HCT116 (cell line): Measurements from ENCODE around the gene TRIM63. TPM values are rescaled to one million over a fixed set of nuclear protein-coding genes. Genes with fewer than 3 reads are reported as not detected.
A peak's percentile ranks its signal among the peaks of the same experiment; 100 is the strongest.

Experiments used
- ATAC-seq: fragments of 200-7000 bp; cut with Tn5 transposase; 2 replicates; pipeline ENCODE4 v1.9.1; 2020; ENCODE audit warnings: mild to moderate bottlenecking, moderate library complexity
- BruUV-seq: library from RNA; stranded (reverse); fragments of 400-500 nt; replicated peaks from 2 replicates; lab custom pipeline; 2021; lab: Mats Ljungman, UMichigan
- CTCF ChIA-PET: fragments of 300-600 bp; sonication (Branson Sonifier 250); formaldehyde crosslinking; loops from one replicate; lab custom pipeline; 2021; ENCODE audit warnings: antibody characterized with exemption; lab: Charles Lee
- POLR2A ChIA-PET: fragments of 300-600, 350-600 bp; sonication (Branson Sonifier 250); formaldehyde crosslinking; loops from one replicate; lab custom pipeline; 2021; ENCODE audit warnings: antibody characterized with exemption; lab: Charles Lee
- RAD21 ChIA-PET, 2 experiments: fragments of 300-600 bp; sonication (Branson Sonifier 250); formaldehyde crosslinking; loops; one replicate each; lab custom pipeline; 2023; ENCODE audit warnings: low total read pairs in 2 of 2; ENCODE audit not compliant: uncharacterized antibody in 2 of 2, unreplicated experiment in 2 of 2, low non-redundant PET in 1 of 2; lab: Charles Lee
- DNase-seq: peaks from one replicate; pipeline ENCODE4 v3.0.0-alpha.2; 2010; ENCODE audit warnings: low read depth, low spot score
- H2AFZ ChIP-seq: fragments of 200-600 bp; shearing (Covaris generic), sonication (generic); 2 replicates; pipeline ENCODE4 v1.6.1; 2017; ENCODE audit warnings: low read depth, mixed run types, mixed read lengths, antibody characterized with exemption, low read length; ENCODE audit not compliant: poor library complexity, severe bottlenecking
- H3K27ac ChIP-seq: 2 replicates; pipeline ENCODE4 v1.5.1; 2012; ENCODE audit warnings: low read depth, low read length
- H3K27me3 ChIP-seq: fragments of 200-600 bp; sonication (generic); 2 replicates; pipeline ENCODE4 v1.6.1; 2016; ENCODE audit warnings: mixed run types, low read length, mixed read lengths; ENCODE audit not compliant: insufficient read depth
- H3K36me3 ChIP-seq, 2 experiments: fragments of 200-500 bp in 1 of 2; fragments of 200-600 bp in 1 of 2; sonication (Bioruptor generic) in 1 of 2; sonication (generic) in 1 of 2; 2 replicates each; pipeline versions ENCODE4 v1.5.1 to v1.6.1; 2014 to 2016; ENCODE audit warnings: low read length in 2 of 2, inconsistent platforms in 1 of 2, mixed read lengths in 1 of 2, mixed run types in 1 of 2; ENCODE audit not compliant: insufficient read depth in 2 of 2, control insufficient read depth in 1 of 2
- H3K4me1 ChIP-seq, 2 experiments: fragments of 200-600 bp in 1 of 2; sonication (generic) in 1 of 2; 2 replicates each; pipeline versions ENCODE4 v1.5.1 to v1.6.1; 2012 to 2017; ENCODE audit warnings: low read length in 2 of 2, inconsistent platforms in 1 of 2, mild to moderate bottlenecking in 1 of 2, mixed read lengths in 1 of 2, mixed run types in 1 of 2, moderate library complexity in 1 of 2; ENCODE audit not compliant: insufficient read depth in 2 of 2, control insufficient read depth in 1 of 2
- H3K4me2 ChIP-seq: fragments of 200-600 bp; sonication (generic); 2 replicates; pipeline ENCODE4 v1.6.1; 2017; ENCODE audit warnings: mixed run types, low read length, mixed read lengths
- H3K4me3 ChIP-seq, 2 experiments: fragments of 200-600 bp in 1 of 2; sonication (generic) in 1 of 2; replicated peaks in 1 of 2; 2 replicates each; pipeline ENCODE4 v1.5.1; 2011 to 2016; ENCODE audit warnings: low read length in 2 of 2, control low read depth in 1 of 2, low read depth in 1 of 2, mild to moderate bottlenecking in 1 of 2, mixed read lengths in 1 of 2, mixed run types in 1 of 2
- H3K79me2 ChIP-seq: fragments of 200-600 bp; sonication (generic); 2 replicates; pipeline ENCODE4 v1.6.1; 2017; ENCODE audit warnings: mild to moderate bottlenecking, mixed run types, low read length, moderate library complexity, mixed read lengths; ENCODE audit not compliant: insufficient read depth
- H3K9ac ChIP-seq: fragments of 200-600 bp; sonication (generic); 2 replicates; pipeline ENCODE4 v1.6.1; 2016; ENCODE audit warnings: low read length, mixed read lengths
- H3K9me2 ChIP-seq: fragments of 200-600 bp; sonication (generic), shearing (Covaris generic); 2 replicates; pipeline ENCODE4 v1.6.1; 2017; ENCODE audit warnings: mixed run types, mild to moderate bottlenecking, moderate library complexity; ENCODE audit not compliant: insufficient read depth
- H3K9me3 ChIP-seq, 2 experiments: fragments of 200-500 bp in 1 of 2; fragments of 200-600 bp in 1 of 2; sonication (Bioruptor generic) in 1 of 2; sonication (generic) in 1 of 2; 2 replicates each; pipeline ENCODE4 v1.6.1; 2014 to 2017; ENCODE audit warnings: low read length in 2 of 2, mixed read lengths in 2 of 2, inconsistent platforms in 1 of 2, low read depth in 1 of 2, mild to moderate bottlenecking in 1 of 2, mixed run types in 1 of 2, moderate library complexity in 1 of 2; ENCODE audit not compliant: control insufficient read depth in 1 of 2, insufficient read depth in 1 of 2
- H4K20me1 ChIP-seq: fragments of 200-600 bp; sonication (generic), shearing (Covaris generic); 2 replicates; pipeline ENCODE4 v1.6.1; 2017; ENCODE audit warnings: mixed run types, mild to moderate bottlenecking, moderate library complexity; ENCODE audit not compliant: insufficient read depth
- EZH2 ChIP-seq: fragments of 200-600 bp; sonication (generic); IDR thresholded peaks from 2 replicates; pipeline ENCODE4 v1.6.1; 2017; ENCODE audit warnings: antibody characterized with exemption, mixed run types
- EZH2phosphoT487 ChIP-seq: fragments of 200-600 bp; IDR thresholded peaks from 2 replicates; pipeline ENCODE4 v1.6.1; 2018; ENCODE audit warnings: antibody characterized with exemption, borderline replicate concordance
- FOSL1 ChIP-seq: IDR thresholded peaks from 2 replicates; pipeline ENCODE4 v1.6.1; 2012; ENCODE audit warnings: low read depth
- MAX ChIP-seq: IDR thresholded peaks from 2 replicates; pipeline ENCODE4 v1.6.1; 2012
- POLR2A ChIP-seq: IDR thresholded peaks from 2 replicates; pipeline ENCODE4 v1.7.0; 2011; ENCODE audit warnings: borderline replicate concordance; ENCODE audit not compliant: insufficient read depth, insufficient read length; ENCODE audit errors: extremely low read depth
- SP1 ChIP-seq: IDR thresholded peaks from 2 replicates; pipeline ENCODE4 v1.6.1; 2012; ENCODE audit warnings: low read depth
- ZFX ChIP-seq: fragments of 450-650 bp; IDR thresholded peaks from 2 replicates; pipeline ENCODE4 v1.6.1; 2017
- intact Hi-C: fragments of 100-400 bp; cut with micrococcal nuclease; formaldehyde crosslinking; loops from 2 replicates; pipeline ENCODE4 v1.10.0; 2022
- total RNA-seq: library from RNA; stranded (reverse); gene quantifications from one replicate; pipeline ENCODE4 v1.2.1, GENCODE V29; 2021; ENCODE audit not compliant: unreplicated experiment
- TF ChIP-seq, protein P1 (sequence below), 3 experiments: fragments of 200-600 bp in 1 of 3; sonication (generic) in 1 of 3; IDR thresholded peaks in 2 of 3; conservative IDR thresholded peaks in 1 of 3; 2 replicates each; pipeline ENCODE4 v1.5.1; 2012 to 2017; ENCODE audit warnings: low read depth in 2 of 3, low read length in 2 of 3, antibody characterized with exemption in 1 of 3, borderline replicate concordance in 1 of 3, control low read depth in 1 of 3, mild to moderate bottlenecking in 1 of 3, mixed read lengths in 1 of 3, mixed run types in 1 of 3, moderate library complexity in 1 of 3; ENCODE audit not compliant: insufficient read depth in 1 of 3

The TRIM63 gene
- total RNA-seq, 1 experiment from 2014 or later, result not detected

- DNase-seq, result no peak
- Histone ChIP-seq H3K36me3 (no peaks in the 10 kb centered on the region), H3K4me3 (no peak overlapping the region), H3K4me2 (peak overlapping the region; percentile 19), H3K27me3 (no peaks in the 10 kb centered on the region), H3K4me1 (peaks cover 10 to 44% of the 10 kb centered on the region in 2 experiments; a peak in 3 of 4 replicates), H3K9me3 (no peaks in the 10 kb centered on the region), H3K9me2 (no peaks in the 10 kb centered on the region), H3K79me2 (no peaks in the 10 kb centered on the region), H4K20me1 (no peaks in the 10 kb centered on the region), H3K9ac (no peak overlapping the region), H2AFZ (peak overlapping the region; percentile 13), H3K27ac (no peak overlapping the region)
- POLR2A ChIA-PET, result no interaction called here
- CTCF ChIA-PET, result interaction anchor here (1.1 kb wide), 1 partner anchor 42 kb away, joined by 3 read pairs; no protein-coding TSS in a partner anchor
- TF ChIP-seq SP1 (0 out of 2 replicates have a peak, but pooled peaks have one; percentile 11), EZH2 (no peak), ZFX (no peak), MAX (no peak), POLR2A (no peak), EZH2phosphoT487 (no peak), FOSL1 (no peak)
- TF ChIP-seq, protein P1, sequence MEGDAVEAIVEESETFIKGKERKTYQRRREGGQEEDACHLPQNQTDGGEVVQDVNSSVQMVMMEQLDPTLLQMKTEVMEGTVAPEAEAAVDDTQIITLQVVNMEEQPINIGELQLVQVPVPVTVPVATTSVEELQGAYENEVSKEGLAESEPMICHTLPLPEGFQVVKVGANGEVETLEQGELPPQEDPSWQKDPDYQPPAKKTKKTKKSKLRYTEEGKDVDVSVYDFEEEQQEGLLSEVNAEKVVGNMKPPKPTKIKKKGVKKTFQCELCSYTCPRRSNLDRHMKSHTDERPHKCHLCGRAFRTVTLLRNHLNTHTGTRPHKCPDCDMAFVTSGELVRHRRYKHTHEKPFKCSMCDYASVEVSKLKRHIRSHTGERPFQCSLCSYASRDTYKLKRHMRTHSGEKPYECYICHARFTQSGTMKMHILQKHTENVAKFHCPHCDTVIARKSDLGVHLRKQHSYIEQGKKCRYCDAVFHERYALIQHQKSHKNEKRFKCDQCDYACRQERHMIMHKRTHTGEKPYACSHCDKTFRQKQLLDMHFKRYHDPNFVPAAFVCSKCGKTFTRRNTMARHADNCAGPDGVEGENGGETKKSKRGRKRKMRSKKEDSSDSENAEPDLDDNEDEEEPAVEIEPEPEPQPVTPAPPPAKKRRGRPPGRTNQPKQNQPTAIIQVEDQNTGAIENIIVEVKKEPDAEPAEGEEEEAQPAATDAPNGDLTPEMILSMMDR (IDR thresholded peaks at IDR 0.05 in 2 of 3, conservative IDR thresholded peaks at IDR 0.05 in 1 of 3; ENCODE audit: borderline replicate concordance in 1 of 3, insufficient read depth in 1 of 3, low read depth in 2 of 3, low read length in 2 of 3), result no peak
- intact Hi-C loops, result no loop called here
- ATAC-seq, result no peak
- RAD21 ChIA-PET, result no interaction called here
- no TSS peak for BruUV-seq
These were observed 11.1 kb upstream of the TRIM63 start for GRCh38 chr1:26078286-26079177.
